Activated naive CD8-positive, alpha-beta T cell treated with anti-CD3 and anti-CD28 coated beads, Interleukin-2, amount 50 U/mL, for 24 hours (primary cell): ENCODE data around the gene KIF22.

Experiments
- ATAC-seq: fragments of 150-1000 bp; cut with Tn5 transposase; one replicate; pipeline ENCODE4 v1.10.0; 2021
- DNase-seq: peaks from one replicate; pipeline ENCODE4 v3.0.0; 2021
- H3K27ac Mint-ChIP-seq: one replicate; pipeline ENCODE4 v1.8.0; 2021; ENCODE audit warnings: mild to moderate bottlenecking, mixed read lengths
- H3K27me3 Mint-ChIP-seq: one replicate; pipeline ENCODE4 v1.8.0; 2021; ENCODE audit warnings: mixed read lengths
- H3K36me3 Mint-ChIP-seq: one replicate; pipeline ENCODE4 v1.8.0; 2021; ENCODE audit warnings: low read depth, mixed read lengths
- H3K4me1 Mint-ChIP-seq: one replicate; pipeline ENCODE4 v1.8.0; 2021; ENCODE audit warnings: mixed read lengths
- H3K4me3 Mint-ChIP-seq: one replicate; pipeline ENCODE4 v1.8.0; 2021; ENCODE audit warnings: mild to moderate bottlenecking, moderate library complexity, mixed read lengths
- H3K9me3 Mint-ChIP-seq: one replicate; pipeline ENCODE4 v1.8.0; 2021; ENCODE audit warnings: mixed read lengths

Gene KIF22

GRCh38 chr16:29805232-29806098, 14.9 kb downstream of the KIF22 start:
- H3K27me3 Mint-ChIP-seq = no peaks in the 10 kb centered on the region
- peak overlapping the region; percentile 97 for H3K4me3 Mint-ChIP-seq
- peaks cover 61% of the 10 kb centered on the region for H3K36me3 Mint-ChIP-seq
- ATAC-seq (peak; percentile 64), DNase-seq (peak; percentile 98)
- peaks cover 44% of the 10 kb centered on the region for H3K4me1 Mint-ChIP-seq
- no peaks in the 10 kb centered on the region for H3K9me3 Mint-ChIP-seq
- H3K27ac Mint-ChIP-seq = peak overlapping the region; percentile 99

- ATAC-seq (no peak), DNase-seq (peak; percentile 80)
- H3K4me1 Mint-ChIP-seq = peaks cover 50% of the 10 kb centered on the region
- H3K4me3 Mint-ChIP-seq = peak within 1 kb of the TSS; percentile 97
- no peaks in the 10 kb centered on the region for H3K9me3 Mint-ChIP-seq
- no peaks in the 10 kb centered on the region for H3K27me3 Mint-ChIP-seq
- H3K36me3 Mint-ChIP-seq = peaks cover 58% of the 10 kb centered on the region
- H3K27ac Mint-ChIP-seq = peak within 1 kb of the TSS; percentile 99
Measured at GRCh38 chr16:29806099-29806579, 15.6 kb downstream of the KIF22 start, which contains the start of gene MAZ. MAZ (plus strand) TSS chr16:29806529; CDS start chr16:29806702, 173 bp downstream.

GRCh38 chr16:29806641-29807425, 16.3 kb downstream of the KIF22 start:
- DNase-seq (peak; percentile 74), ATAC-seq (no peak)
- H3K9me3 Mint-ChIP-seq = no peaks in the 10 kb centered on the region
- peak overlapping the region; percentile 97 for H3K4me3 Mint-ChIP-seq
- H3K4me1 Mint-ChIP-seq = peaks cover 57% of the 10 kb centered on the region
- peaks cover 53% of the 10 kb centered on the region for H3K36me3 Mint-ChIP-seq
- peak overlapping the region; percentile 98 for H3K27ac Mint-ChIP-seq
- H3K27me3 Mint-ChIP-seq = no peaks in the 10 kb centered on the region

GRCh38 chr16:29807426-29808218, 17.1 kb downstream of the KIF22 start:
- H3K36me3 Mint-ChIP-seq = peaks cover 53% of the 10 kb centered on the region
- H3K4me1 Mint-ChIP-seq = peaks cover 58% of the 10 kb centered on the region
- peak overlapping the region; percentile 97 for H3K4me3 Mint-ChIP-seq
- DNase-seq (peak; percentile 90), ATAC-seq (peak; percentile 27)
- H3K9me3 Mint-ChIP-seq = no peaks in the 10 kb centered on the region
- peak overlapping the region; percentile 98 for H3K27ac Mint-ChIP-seq
- H3K27me3 Mint-ChIP-seq = peaks cover 5% of the 10 kb centered on the region

- Mint-ChIP-seq H3K36me3 (peaks cover 46% of the 10 kb centered on the region), H3K9me3 (no peaks in the 10 kb centered on the region), H3K4me3 (peak overlapping the region; percentile 97), H3K27me3 (peaks cover 5% of the 10 kb centered on the region), H3K27ac (peak overlapping the region; percentile 98), H3K4me1 (peaks cover 58% of the 10 kb centered on the region)
- DNase-seq = peak; percentile 42
- no peak for ATAC-seq
Measured at GRCh38 chr16:29808219-29808900, 17.8 kb downstream of the KIF22 start.

GRCh38 chr16:29809031-29809747, 18.6 kb downstream of the KIF22 start:
- H3K27ac Mint-ChIP-seq = peak overlapping the region; percentile 98
- DNase-seq = no peak
- peaks cover 53% of the 10 kb centered on the region for H3K4me1 Mint-ChIP-seq

GRCh38 chr16:29809850-29810698, 19.5 kb downstream of the KIF22 start:
- peak overlapping the region; percentile 86 for H3K27ac Mint-ChIP-seq
- H3K27me3 Mint-ChIP-seq = peaks cover 5% of the 10 kb centered on the region
- DNase-seq (peak; percentile 60), ATAC-seq (no peak)
- H3K36me3 Mint-ChIP-seq = peaks cover 34% of the 10 kb centered on the region
- peaks cover 52% of the 10 kb centered on the region for H3K4me1 Mint-ChIP-seq
- H3K9me3 Mint-ChIP-seq = no peaks in the 10 kb centered on the region
- H3K4me3 Mint-ChIP-seq = peak overlapping the region; percentile 97

More at GRCh38 chr16:29809031-29809747, 18.6 kb downstream of the KIF22 start:
- ATAC-seq = no peak
- H3K36me3 Mint-ChIP-seq = peaks cover 38% of the 10 kb centered on the region
- H3K4me3 Mint-ChIP-seq = peak overlapping the region; percentile 97
- no peaks in the 10 kb centered on the region for H3K9me3 Mint-ChIP-seq
- peaks cover 5% of the 10 kb centered on the region for H3K27me3 Mint-ChIP-seq

GRCh38 chr16:29810699-29811169, 20.2 kb downstream of the KIF22 start:
- no peak for DNase-seq
- peak overlapping the region; percentile 97 for H3K4me3 Mint-ChIP-seq
- no peak for ATAC-seq
- H3K4me1 Mint-ChIP-seq = peaks cover 56% of the 10 kb centered on the region
- H3K27me3 Mint-ChIP-seq = peaks cover 6% of the 10 kb centered on the region
- no peaks in the 10 kb centered on the region for H3K9me3 Mint-ChIP-seq
- peaks cover 32% of the 10 kb centered on the region for H3K36me3 Mint-ChIP-seq
- peak overlapping the region; percentile 80 for H3K27ac Mint-ChIP-seq

GRCh38 chr16:29811170-29811895, 20.8 kb downstream of the KIF22 start:
- Mint-ChIP-seq H3K27ac (peak overlapping the region; percentile 80), H3K9me3 (no peaks in the 10 kb centered on the region), H3K36me3 (peaks cover 35% of the 10 kb centered on the region), H3K4me1 (peaks cover 59% of the 10 kb centered on the region), H3K27me3 (peaks cover 9% of the 10 kb centered on the region), H3K4me3 (peak overlapping the region; percentile 97)
- DNase-seq = peak; percentile 88
- ATAC-seq = peak; percentile 54

GRCh38 chr16:29811896-29812665, 21.5 kb downstream of the KIF22 start, which contains the start of gene PRRT2:
PRRT2 (plus strand) TSS chr16:29812193; CDS start chr16:29813055, 862 bp downstream.
- H3K4me1 Mint-ChIP-seq = peaks cover 60% of the 10 kb centered on the region

More at GRCh38 chr16:29811896-29812665, 21.5 kb downstream of the KIF22 start, which contains the start of gene PRRT2:
- Mint-ChIP-seq H3K9me3 (no peaks in the 10 kb centered on the region), H3K4me3 (peak within 1 kb of the TSS; percentile 97), H3K27ac (peak within 1 kb of the TSS; percentile 80), H3K27me3 (peaks cover 9% of the 10 kb centered on the region), H3K36me3 (peaks cover 36% of the 10 kb centered on the region)
- no peak for ATAC-seq
- DNase-seq = peak; percentile 66
